ENCODE measurements around the gene RXRB.

RXRB gene

GRCh38 chr6:33171016-33171879 is 29.2 kb downstream of the RXRB start:
- Histone ChIP-seq H3K36me3 (no peaks in the 10 kb centered on the region), H3K4me1 (ENCODE audit: control insufficient read depth in 1 of 2, insufficient read depth in 1 of 2, low read depth in 1 of 2, low read length in 1 of 2) (no peaks in the 10 kb centered on the region), H3K27ac (no peak overlapping the region), H3K9me3 (no peaks in the 10 kb centered on the region), H3K4me3 (ENCODE audit: low read depth in 1 of 2, low read length in 1 of 2) (no peak overlapping the region), H3K27me3 (peaks cover 11% of the 10 kb centered on the region)
- no peak for TF ChIP-seq CTCF (IDR thresholded peaks at IDR 0.05)

GRCh38 chr6:33170176-33171015 is 30.1 kb downstream of the RXRB start:
- peaks cover 10% of the 10 kb centered on the region for H3K27me3 ChIP-seq

GRCh38 chr6:33169291-33170175 is 30.9 kb downstream of the RXRB start:
- TF ChIP-seq CTCF (IDR thresholded peaks at IDR 0.05), result no peak

More at GRCh38 chr6:33170176-33171015, 30.1 kb downstream of the RXRB start:
- Histone ChIP-seq H3K9me3 (no peaks in the 10 kb centered on the region), H3K36me3 (no peaks in the 10 kb centered on the region), H3K4me1 (ENCODE audit: control insufficient read depth in 1 of 2, insufficient read depth in 1 of 2, low read depth in 1 of 2, low read length in 1 of 2) (no peaks in the 10 kb centered on the region), H3K27ac (no peak overlapping the region), H3K4me3 (ENCODE audit: low read depth in 1 of 2, low read length in 1 of 2) (no peak overlapping the region)
- no peak for TF ChIP-seq CTCF (IDR thresholded peaks at IDR 0.05)

DNA sequence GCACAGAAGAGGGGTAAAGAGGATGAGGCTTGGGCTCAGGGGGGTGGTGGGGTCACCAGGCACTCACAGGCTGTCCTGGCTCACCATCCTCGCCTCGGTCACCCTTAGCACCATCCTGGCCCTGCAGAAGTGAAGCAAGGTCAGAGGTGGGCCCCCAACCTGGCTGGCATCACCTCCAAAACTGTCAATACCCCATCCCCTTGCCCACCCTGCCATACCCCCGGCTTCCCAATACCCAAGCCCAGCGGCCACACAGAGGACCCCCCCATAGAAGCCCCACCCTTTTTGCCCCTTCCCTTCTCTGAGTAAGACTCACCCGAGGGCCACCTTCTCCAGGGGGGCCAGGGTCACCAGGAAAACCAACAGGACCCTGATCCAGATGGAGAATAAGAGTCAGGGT is 31.8 kb downstream of the RXRB start:
- no peak for TF ChIP-seq CTCF (IDR thresholded peaks at IDR 0.05)
- Histone ChIP-seq H3K27ac (no peak overlapping the region), H3K4me3 (ENCODE audit: low read depth in 1 of 2, low read length in 1 of 2) (no peak overlapping the region), H3K4me1 (ENCODE audit: control insufficient read depth in 1 of 2, insufficient read depth in 1 of 2, low read depth in 1 of 2, low read length in 1 of 2) (no peaks in the 10 kb centered on the region), H3K36me3 (no peaks in the 10 kb centered on the region), H3K9me3 (no peaks in the 10 kb centered on the region), H3K27me3 (peaks cover 8% of the 10 kb centered on the region)

More at GRCh38 chr6:33169291-33170175, 30.9 kb downstream of the RXRB start:
- Histone ChIP-seq H3K27ac (no peak overlapping the region), H3K4me3 (ENCODE audit: low read depth in 1 of 2, low read length in 1 of 2) (no peak overlapping the region), H3K4me1 (ENCODE audit: control insufficient read depth in 1 of 2, insufficient read depth in 1 of 2, low read depth in 1 of 2, low read length in 1 of 2) (no peaks in the 10 kb centered on the region), H3K27me3 (peaks cover 1% of the 10 kb centered on the region), H3K9me3 (no peaks in the 10 kb centered on the region), H3K36me3 (no peaks in the 10 kb centered on the region)

DNA sequence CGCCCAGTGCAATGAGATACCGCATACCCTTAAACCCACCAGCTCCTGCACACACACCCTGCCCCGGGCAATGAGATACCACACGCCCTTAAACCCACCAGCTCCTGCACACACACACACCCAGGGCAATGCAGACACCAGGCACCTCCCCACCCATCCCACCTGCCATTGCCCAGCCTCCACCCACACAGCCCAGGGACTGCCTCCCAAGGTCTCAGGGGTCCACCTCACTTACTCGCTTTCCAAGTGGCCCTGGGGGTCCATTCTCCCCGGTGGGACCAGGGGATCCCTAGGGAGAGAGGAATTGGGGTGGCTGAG is 32.2 kb downstream of the RXRB start:
- Histone ChIP-seq H3K4me1 (ENCODE audit: control insufficient read depth in 1 of 2, insufficient read depth in 1 of 2, low read depth in 1 of 2, low read length in 1 of 2) (no peaks in the 10 kb centered on the region), H3K27me3 (peaks cover 9% of the 10 kb centered on the region), H3K36me3 (no peaks in the 10 kb centered on the region), H3K9me3 (no peaks in the 10 kb centered on the region), H3K4me3 (ENCODE audit: low read depth in 1 of 2, low read length in 1 of 2) (no peak overlapping the region), H3K27ac (no peak overlapping the region)
- no peak for TF ChIP-seq CTCF (IDR thresholded peaks at IDR 0.05)

Measured in neutrophil (primary cell).